SK-N-SH treated with all-trans-retinoic acid at 6 μM for 48 hours (cell line): ENCODE measurements around the gene GLP1R.

ENCODE experiments used
- ATAC-seq: fragments of 200-7000 bp; cut with Tn5 transposase; 3 replicates; pipeline ENCODE4 v1.9.1; 2020; ENCODE audit warnings: mild to moderate bottlenecking, moderate library complexity
- ARNTL ChIP-seq: fragments of 450-650 bp; formaldehyde crosslinking; IDR thresholded peaks from 2 replicates; pipeline ENCODE4 v1.5.0; 2020; ENCODE audit warnings: low read depth, mild to moderate bottlenecking, moderate library complexity, borderline replicate concordance
- BACH2 ChIP-seq: fragments of 250-450 bp; sonication (Bioruptor Pico); IDR thresholded peaks from 2 replicates; pipeline ENCODE4 v1.9.0; 2021; ENCODE audit warnings: mild to moderate bottlenecking, borderline replicate concordance
- CSDC2 ChIP-seq: fragments of 250-450 bp; sonication (Bioruptor Pico); IDR thresholded peaks from 2 replicates; pipeline ENCODE4 v1.5.0; 2020; ENCODE audit warnings: mild to moderate bottlenecking, moderate library complexity
- CSRNP3 ChIP-seq: fragments of 250-450 bp; sonication (Bioruptor Pico); IDR thresholded peaks from 2 replicates; pipeline ENCODE4 v1.5.1; 2021; ENCODE audit warnings: mild to moderate bottlenecking, moderate library complexity
- ESRRG ChIP-seq: fragments of 250-450 bp; sonication (Bioruptor Pico); IDR thresholded peaks from 2 replicates; pipeline ENCODE4 v1.6.1; 2021; ENCODE audit warnings: mild to moderate bottlenecking
- GLIS3 ChIP-seq: fragments of 250-450 bp; sonication (Bioruptor Pico); IDR thresholded peaks from 2 replicates; pipeline ENCODE4 v1.5.0; 2020; ENCODE audit warnings: mild to moderate bottlenecking, moderate library complexity
- ISL1 ChIP-seq: fragments of 250-450 bp; sonication (Bioruptor Pico); IDR thresholded peaks from 2 replicates; pipeline ENCODE4 v2.1.2; 2022; ENCODE audit warnings: mild to moderate bottlenecking, moderate library complexity
- OSR1 ChIP-seq: fragments of 250-450 bp; sonication (Bioruptor Pico); IDR thresholded peaks from 2 replicates; pipeline ENCODE4 v1.8.0; 2022; ENCODE audit warnings: moderate library complexity, mild to moderate bottlenecking, inconsistent platforms
- PATZ1 ChIP-seq: fragments of 250-450 bp; sonication (Bioruptor Pico); IDR thresholded peaks from 2 replicates; pipeline ENCODE4 v1.8.0; 2020; ENCODE audit warnings: mild to moderate bottlenecking, moderate library complexity, borderline replicate concordance
- PPARA ChIP-seq: fragments of 250-450 bp; sonication (Bioruptor Pico); IDR thresholded peaks from 2 replicates; pipeline ENCODE4 v1.5.0; 2020; ENCODE audit warnings: mild to moderate bottlenecking, borderline replicate concordance
- RARB ChIP-seq: fragments of 250-450 bp; sonication (Bioruptor Pico); IDR thresholded peaks from 2 replicates; pipeline ENCODE4 v1.8.0; 2021; ENCODE audit warnings: mild to moderate bottlenecking, moderate library complexity
- SNAI2 ChIP-seq: fragments of 250-450 bp; sonication (Bioruptor Pico); IDR thresholded peaks from 2 replicates; pipeline ENCODE4 v1.5.0; 2020; ENCODE audit warnings: mild to moderate bottlenecking, moderate library complexity
- TOX ChIP-seq: fragments of 250-450 bp; sonication (Bioruptor Pico); IDR thresholded peaks from 2 replicates; pipeline ENCODE4 v1.8.0; 2021; ENCODE audit warnings: mild to moderate bottlenecking, moderate library complexity, borderline replicate concordance
- ZC3H10 ChIP-seq: fragments of 250-450 bp; sonication (Bioruptor Pico); IDR thresholded peaks from 2 replicates; pipeline ENCODE4 v1.5.1; 2021; ENCODE audit warnings: mild to moderate bottlenecking, moderate library complexity
- ZFP3 ChIP-seq: fragments of 250-450 bp; sonication (Bioruptor Pico); IDR thresholded peaks from 2 replicates; pipeline ENCODE4 v1.5.0; 2020; ENCODE audit warnings: mild to moderate bottlenecking, moderate library complexity
- ZFP30 ChIP-seq: fragments of 450-650 bp; formaldehyde crosslinking; IDR thresholded peaks from 2 replicates; pipeline ENCODE4 v1.5.0; 2022; ENCODE audit warnings: mild to moderate bottlenecking, moderate library complexity
- ZNF70 ChIP-seq: fragments of 450-650 bp; formaldehyde crosslinking; IDR thresholded peaks from 2 replicates; pipeline ENCODE4 v1.5.0; 2020; ENCODE audit warnings: mild to moderate bottlenecking, moderate library complexity
- ZNF8 ChIP-seq: fragments of 450-650 bp; formaldehyde crosslinking; IDR thresholded peaks from 2 replicates; pipeline ENCODE4 v1.5.0; 2020; ENCODE audit warnings: mild to moderate bottlenecking, moderate library complexity
- TF ChIP-seq, protein P1 (sequence below): fragments of 250-450 bp; sonication (Bioruptor Pico); IDR thresholded peaks from 2 replicates; pipeline ENCODE4 v1.5.1; 2020; ENCODE audit warnings: low read depth, mild to moderate bottlenecking, moderate library complexity
- TF ChIP-seq, protein P2 (sequence below): fragments of 250-450 bp; sonication (Bioruptor Pico); IDR thresholded peaks from 2 replicates; pipeline ENCODE4 v1.5.0; 2020; ENCODE audit warnings: mild to moderate bottlenecking, moderate library complexity
- TF ChIP-seq, protein P3 (sequence below): fragments of 250-450 bp; sonication (Bioruptor Pico); IDR thresholded peaks from 2 replicates; pipeline ENCODE4 v1.8.0; 2021; ENCODE audit warnings: low read depth, mild to moderate bottlenecking, moderate library complexity, borderline replicate concordance

GLP1R gene

DNA sequence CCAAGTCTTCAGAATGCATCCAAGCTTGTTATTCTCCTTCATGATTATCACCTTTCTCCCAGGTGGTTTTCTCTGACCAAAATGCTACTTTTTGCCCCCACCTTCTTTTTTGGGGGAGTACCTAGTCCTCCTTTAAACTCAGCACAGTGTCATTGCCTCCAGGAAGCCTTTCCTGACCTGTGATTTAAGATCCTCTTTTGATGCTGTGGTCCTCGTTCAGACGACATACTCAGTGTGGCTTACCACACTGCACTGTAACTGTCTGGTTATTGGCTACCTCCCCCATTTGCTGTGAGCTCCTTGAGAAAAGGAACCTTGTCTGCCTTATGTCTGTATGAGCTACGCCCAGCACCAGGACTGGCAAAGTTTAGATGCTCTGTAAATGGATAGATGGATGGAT is 51.8 kb downstream of the GLP1R start (continued):
- TF ChIP-seq SNAI2 (CRISPR knock-in tag) (no peak), ESRRG (CRISPR knock-in tag) (no peak)
- TF ChIP-seq, protein P1, sequence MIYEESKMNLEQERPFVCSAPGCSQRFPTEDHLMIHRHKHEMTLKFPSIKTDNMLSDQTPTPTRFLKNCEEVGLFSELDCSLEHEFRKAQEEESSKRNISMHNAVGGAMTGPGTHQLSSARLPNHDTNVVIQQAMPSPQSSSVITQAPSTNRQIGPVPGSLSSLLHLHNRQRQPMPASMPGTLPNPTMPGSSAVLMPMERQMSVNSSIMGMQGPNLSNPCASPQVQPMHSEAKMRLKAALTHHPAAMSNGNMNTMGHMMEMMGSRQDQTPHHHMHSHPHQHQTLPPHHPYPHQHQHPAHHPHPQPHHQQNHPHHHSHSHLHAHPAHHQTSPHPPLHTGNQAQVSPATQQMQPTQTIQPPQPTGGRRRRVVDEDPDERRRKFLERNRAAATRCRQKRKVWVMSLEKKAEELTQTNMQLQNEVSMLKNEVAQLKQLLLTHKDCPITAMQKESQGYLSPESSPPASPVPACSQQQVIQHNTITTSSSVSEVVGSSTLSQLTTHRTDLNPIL: no peak

GRCh38 chr6:39102071-39102820 is 53.7 kb downstream of the GLP1R start:
- ATAC-seq: no peak

GRCh38 chr6:39102821-39103136 is 54.2 kb downstream of the GLP1R start:
- ATAC-seq: no peak
- TF ChIP-seq RARB (CRISPR knock-in tag): no peak
- no peak for TF ChIP-seq ARNTL (CRISPR knock-in tag)
- TF ChIP-seq, protein P2, sequence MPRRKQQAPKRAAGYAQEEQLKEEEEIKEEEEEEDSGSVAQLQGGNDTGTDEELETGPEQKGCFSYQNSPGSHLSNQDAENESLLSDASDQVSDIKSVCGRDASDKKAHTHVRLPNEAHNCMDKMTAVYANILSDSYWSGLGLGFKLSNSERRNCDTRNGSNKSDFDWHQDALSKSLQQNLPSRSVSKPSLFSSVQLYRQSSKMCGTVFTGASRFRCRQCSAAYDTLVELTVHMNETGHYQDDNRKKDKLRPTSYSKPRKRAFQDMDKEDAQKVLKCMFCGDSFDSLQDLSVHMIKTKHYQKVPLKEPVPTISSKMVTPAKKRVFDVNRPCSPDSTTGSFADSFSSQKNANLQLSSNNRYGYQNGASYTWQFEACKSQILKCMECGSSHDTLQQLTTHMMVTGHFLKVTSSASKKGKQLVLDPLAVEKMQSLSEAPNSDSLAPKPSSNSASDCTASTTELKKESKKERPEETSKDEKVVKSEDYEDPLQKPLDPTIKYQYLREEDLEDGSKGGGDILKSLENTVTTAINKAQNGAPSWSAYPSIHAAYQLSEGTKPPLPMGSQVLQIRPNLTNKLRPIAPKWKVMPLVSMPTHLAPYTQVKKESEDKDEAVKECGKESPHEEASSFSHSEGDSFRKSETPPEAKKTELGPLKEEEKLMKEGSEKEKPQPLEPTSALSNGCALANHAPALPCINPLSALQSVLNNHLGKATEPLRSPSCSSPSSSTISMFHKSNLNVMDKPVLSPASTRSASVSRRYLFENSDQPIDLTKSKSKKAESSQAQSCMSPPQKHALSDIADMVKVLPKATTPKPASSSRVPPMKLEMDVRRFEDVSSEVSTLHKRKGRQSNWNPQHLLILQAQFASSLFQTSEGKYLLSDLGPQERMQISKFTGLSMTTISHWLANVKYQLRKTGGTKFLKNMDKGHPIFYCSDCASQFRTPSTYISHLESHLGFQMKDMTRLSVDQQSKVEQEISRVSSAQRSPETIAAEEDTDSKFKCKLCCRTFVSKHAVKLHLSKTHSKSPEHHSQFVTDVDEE (CRISPR knock-in tag): no peak
- TF ChIP-seq TOX (CRISPR knock-in tag): no peak
- no peak for TF ChIP-seq CSDC2 (CRISPR knock-in tag)
- no peak for TF ChIP-seq ISL1 (CRISPR knock-in tag)
- no peak for TF ChIP-seq OSR1
- no peak for TF ChIP-seq GLIS3 (CRISPR knock-in tag)
- TF ChIP-seq PATZ1: no peak
- no peak for TF ChIP-seq ZFP30 (CRISPR knock-in tag)
- TF ChIP-seq, all 23 proteins: peak for 0

More at GRCh38 chr6:39102071-39102820, 53.7 kb downstream of the GLP1R start:
- TF ChIP-seq ZNF8 (CRISPR knock-in tag) (no peak), ARNTL (CRISPR knock-in tag) (no peak), ZFP30 (CRISPR knock-in tag) (no peak), PPARA (CRISPR knock-in tag) (no peak), RARB (CRISPR knock-in tag) (no peak), OSR1 (no peak), ZFP3 (CRISPR knock-in tag) (no peak), SNAI2 (CRISPR knock-in tag) (no peak), ISL1 (CRISPR knock-in tag) (no peak), ZC3H10 (no peak), ZNF70 (no peak), CSDC2 (CRISPR knock-in tag) (no peak), ESRRG (CRISPR knock-in tag) (no peak), CSRNP3 (CRISPR knock-in tag) (no peak), PATZ1 (no peak), GLIS3 (CRISPR knock-in tag) (no peak), BACH2 (CRISPR knock-in tag) (no peak)
- TF ChIP-seq, protein P3, sequence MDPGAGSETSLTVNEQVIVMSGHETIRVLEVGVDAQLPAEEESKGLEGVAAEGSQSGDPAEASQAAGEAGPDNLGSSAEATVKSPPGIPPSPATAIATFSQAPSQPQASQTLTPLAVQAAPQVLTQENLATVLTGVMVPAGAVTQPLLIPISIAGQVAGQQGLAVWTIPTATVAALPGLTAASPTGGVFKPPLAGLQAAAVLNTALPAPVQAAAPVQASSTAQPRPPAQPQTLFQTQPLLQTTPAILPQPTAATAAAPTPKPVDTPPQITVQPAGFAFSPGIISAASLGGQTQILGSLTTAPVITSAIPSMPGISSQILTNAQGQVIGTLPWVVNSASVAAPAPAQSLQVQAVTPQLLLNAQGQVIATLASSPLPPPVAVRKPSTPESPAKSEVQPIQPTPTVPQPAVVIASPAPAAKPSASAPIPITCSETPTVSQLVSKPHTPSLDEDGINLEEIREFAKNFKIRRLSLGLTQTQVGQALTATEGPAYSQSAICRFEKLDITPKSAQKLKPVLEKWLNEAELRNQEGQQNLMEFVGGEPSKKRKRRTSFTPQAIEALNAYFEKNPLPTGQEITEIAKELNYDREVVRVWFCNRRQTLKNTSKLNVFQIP (CRISPR knock-in tag): no peak
